Smooth muscle cell (in vitro differentiated cells): ENCODE measurements around the gene TAF5L. TPM values are rescaled to one million over a fixed set of nuclear protein-coding genes. Genes with fewer than 3 reads are reported as not detected.

ENCODE experiments used
- DNase-seq: peaks from one replicate; lab custom pipeline; 2025; ENCODE audit not compliant: unreplicated experiment; lab: John Stamatoyannopoulos, UW
- H2AFZ ChIP-seq: fragments of 200-600 bp; sonication (generic); 2 replicates; pipeline ENCODE4 v1.6.0; 2016; ENCODE audit warnings: antibody characterized with exemption, low read depth, mild to moderate bottlenecking
- H3F3A ChIP-seq: fragments of 200-600 bp; sonication (generic); 2 replicates; pipeline ENCODE4 v1.6.0; 2017; ENCODE audit warnings: antibody characterized with exemption, low read depth
- H3K27ac ChIP-seq: fragments of 200-600 bp; sonication (generic); 2 replicates; pipeline ENCODE4 v1.5.1; 2016; ENCODE audit warnings: low read depth, mild to moderate bottlenecking
- H3K27me3 ChIP-seq: fragments of 200-600 bp; sonication (generic); 2 replicates; pipeline ENCODE4 v1.6.1; 2016; ENCODE audit warnings: low read depth, mild to moderate bottlenecking
- H3K36me3 ChIP-seq: fragments of 200-600 bp; sonication (generic); 2 replicates; pipeline ENCODE4 v1.5.1; 2016; ENCODE audit warnings: low read depth
- H3K4me1 ChIP-seq: fragments of 200-600 bp; sonication (generic); 2 replicates; pipeline ENCODE4 v1.5.1; 2016; ENCODE audit warnings: low read depth
- H3K4me2 ChIP-seq: fragments of 200-600 bp; sonication (generic); 2 replicates; pipeline ENCODE4 v1.6.0; 2016; ENCODE audit warnings: mild to moderate bottlenecking
- H3K4me3 ChIP-seq: fragments of 200-600 bp; sonication (generic); 2 replicates; pipeline ENCODE4 v1.5.1; 2016; ENCODE audit warnings: mild to moderate bottlenecking
- H3K79me2 ChIP-seq: fragments of 200-600 bp; sonication (generic); 2 replicates; pipeline ENCODE4 v1.6.0; 2016; ENCODE audit warnings: low read depth, mild to moderate bottlenecking
- H3K9ac ChIP-seq: fragments of 200-600 bp; sonication (generic); 2 replicates; pipeline ENCODE4 v1.6.0; 2016; ENCODE audit warnings: low read depth
- H3K9me3 ChIP-seq: fragments of 200-600 bp; sonication (generic); replicated peaks from 2 replicates; pipeline ENCODE4 v1.5.1; 2016; ENCODE audit warnings: low read depth
- H4K20me1 ChIP-seq: fragments of 200-600 bp; sonication (generic); 2 replicates; pipeline ENCODE4 v1.6.0; 2016; ENCODE audit warnings: low read depth
- WGBS: methylation state at CpG from one replicate; pipeline ENCODE4 v1.1.7; 2016; ENCODE audit warnings: low lambda C conversion rate; 5-methylcytosine and 5-hydroxymethylcytosine counted together
- polyA plus RNA-seq: library from polyadenylated mRNA; unstranded; fragments of >200 nt; fragmentation: Nextera tagmentation; extraction: Ambion mirVana; gene quantifications from 2 replicates; pipeline ENCODE4 v1.2.1, GENCODE V29; 2016
- total RNA-seq: library from RNA; depleted of rRNA; stranded (reverse); fragments of >200 nt; gene quantifications from 2 replicates; pipeline ENCODE4 v1.2.3, GENCODE V29; 2014
- TF ChIP-seq, protein P1 (sequence below): fragments of 200-600 bp; sonication (generic); IDR thresholded peaks from 2 replicates; pipeline ENCODE4 v1.5.1; 2017; ENCODE audit warnings: borderline replicate concordance, mild to moderate bottlenecking, antibody characterized with exemption; ENCODE audit not compliant: insufficient read depth, poor library complexity, severe bottlenecking

The TAF5L gene
- total and polyA plus RNA-seq, 2 experiments from 2014 or later, result 3.3 to 11.3 TPM

DNA sequence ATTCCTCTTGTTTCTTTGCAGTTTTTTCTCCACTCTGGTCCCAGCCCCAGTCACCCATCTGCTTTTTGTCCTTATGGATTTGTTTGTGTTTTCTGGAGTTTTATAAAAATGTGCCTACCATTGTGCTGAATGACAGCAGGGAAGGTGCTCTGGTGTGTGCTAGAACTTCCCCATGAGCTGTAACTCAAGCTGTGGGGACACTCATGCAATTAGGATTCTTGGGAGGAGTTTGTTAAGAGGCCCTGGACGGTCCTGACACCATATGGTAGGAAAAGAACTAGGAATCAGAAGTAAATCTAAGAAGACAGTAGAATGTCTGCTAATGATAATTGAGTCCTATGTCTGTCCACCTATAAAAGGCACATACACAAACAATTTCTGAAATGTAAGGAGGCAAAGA lies 27.5 kb upstream of the TAF5L start:
- Histone ChIP-seq H3K27ac (no peak overlapping the region), H3K79me2 (no peaks in the 10 kb centered on the region), H4K20me1 (no peaks in the 10 kb centered on the region), H3K9me3 (no peaks in the 10 kb centered on the region), H3K27me3 (no peaks in the 10 kb centered on the region), H3K4me1 (no peaks in the 10 kb centered on the region), H2AFZ (no peak overlapping the region), H3K4me3 (no peak overlapping the region), H3K36me3 (peaks cover 11% of the 10 kb centered on the region), H3K4me2 (no peak overlapping the region), H3F3A (peaks cover 4% of the 10 kb centered on the region), H3K9ac (no peak overlapping the region)
- TF ChIP-seq, protein P1, sequence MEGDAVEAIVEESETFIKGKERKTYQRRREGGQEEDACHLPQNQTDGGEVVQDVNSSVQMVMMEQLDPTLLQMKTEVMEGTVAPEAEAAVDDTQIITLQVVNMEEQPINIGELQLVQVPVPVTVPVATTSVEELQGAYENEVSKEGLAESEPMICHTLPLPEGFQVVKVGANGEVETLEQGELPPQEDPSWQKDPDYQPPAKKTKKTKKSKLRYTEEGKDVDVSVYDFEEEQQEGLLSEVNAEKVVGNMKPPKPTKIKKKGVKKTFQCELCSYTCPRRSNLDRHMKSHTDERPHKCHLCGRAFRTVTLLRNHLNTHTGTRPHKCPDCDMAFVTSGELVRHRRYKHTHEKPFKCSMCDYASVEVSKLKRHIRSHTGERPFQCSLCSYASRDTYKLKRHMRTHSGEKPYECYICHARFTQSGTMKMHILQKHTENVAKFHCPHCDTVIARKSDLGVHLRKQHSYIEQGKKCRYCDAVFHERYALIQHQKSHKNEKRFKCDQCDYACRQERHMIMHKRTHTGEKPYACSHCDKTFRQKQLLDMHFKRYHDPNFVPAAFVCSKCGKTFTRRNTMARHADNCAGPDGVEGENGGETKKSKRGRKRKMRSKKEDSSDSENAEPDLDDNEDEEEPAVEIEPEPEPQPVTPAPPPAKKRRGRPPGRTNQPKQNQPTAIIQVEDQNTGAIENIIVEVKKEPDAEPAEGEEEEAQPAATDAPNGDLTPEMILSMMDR, result no peak
- WGBS, result 87% methylated on average over 1 of the region's 1 CpG
- DNase-seq, result no peak

DNA sequence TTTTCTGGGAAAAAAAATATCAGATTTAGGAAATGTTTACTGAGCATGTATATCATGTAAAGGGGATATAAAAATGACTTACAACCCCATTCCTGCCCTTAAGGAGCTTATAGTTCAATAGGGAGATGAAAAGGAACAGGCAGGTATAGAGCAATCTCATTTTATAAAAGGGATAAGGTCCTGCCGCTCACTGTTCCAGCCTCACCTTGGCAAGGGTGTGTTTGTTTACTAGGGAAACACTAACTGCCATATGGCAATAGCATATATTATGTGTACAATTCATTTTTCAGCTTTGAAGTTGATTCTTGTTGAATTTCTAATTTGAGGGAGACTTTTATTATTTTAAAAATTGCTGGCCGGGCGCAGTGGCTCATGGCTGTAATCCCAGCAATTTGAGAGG lies 25.6 kb upstream of the TAF5L start:
- DNase-seq, result no peak
- Histone ChIP-seq H2AFZ (no peak overlapping the region), H4K20me1 (no peaks in the 10 kb centered on the region)

DNA sequence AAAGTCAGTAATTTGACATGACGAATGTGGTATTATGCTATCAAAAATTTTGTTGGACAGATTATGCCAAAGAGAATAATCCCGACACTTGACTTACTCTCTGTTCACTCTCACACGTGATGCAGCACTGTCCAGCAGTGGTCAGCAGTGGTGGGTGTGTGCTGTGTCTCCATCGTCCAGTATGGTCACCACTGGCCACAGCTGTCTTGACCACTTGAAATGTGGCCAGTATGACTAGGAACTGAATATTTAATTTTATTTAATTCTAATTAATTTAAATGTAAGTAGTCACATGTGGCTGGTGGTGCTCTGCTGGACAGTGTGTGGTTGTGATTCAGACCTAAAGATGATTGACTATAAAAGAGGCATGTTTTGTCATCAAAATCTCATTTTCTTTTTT lies 24.1 kb upstream of the TAF5L start:
- DNase-seq, result no peak
- Histone ChIP-seq H3K27ac (no peak overlapping the region), H3K4me2 (no peak overlapping the region), H3K9ac (no peak overlapping the region), H4K20me1 (no peaks in the 10 kb centered on the region), H3K9me3 (no peaks in the 10 kb centered on the region), H3K36me3 (peaks cover 15% of the 10 kb centered on the region), H2AFZ (no peak overlapping the region), H3F3A (no peaks in the 10 kb centered on the region), H3K4me1 (no peaks in the 10 kb centered on the region), H3K4me3 (no peak overlapping the region), H3K79me2 (no peaks in the 10 kb centered on the region), H3K27me3 (no peaks in the 10 kb centered on the region)
- TF ChIP-seq, protein P1, result no peak
- 94% methylated on average over 4 of the region's 4 CpGs for WGBS

More for the DNA sequence above, 25.6 kb upstream of the TAF5L start:
- Histone ChIP-seq H3K4me1 (no peaks in the 10 kb centered on the region), H3K4me2 (no peak overlapping the region), H3K27me3 (no peaks in the 10 kb centered on the region), H3K27ac (no peak overlapping the region), H3K79me2 (no peaks in the 10 kb centered on the region), H3F3A (peaks cover 3% of the 10 kb centered on the region), H3K9me3 (no peaks in the 10 kb centered on the region), H3K9ac (no peak overlapping the region), H3K36me3 (peaks cover 15% of the 10 kb centered on the region), H3K4me3 (no peak overlapping the region)
- 100% methylated on average over 3 of the region's 3 CpGs for WGBS
- TF ChIP-seq, protein P1, result no peak

DNA sequence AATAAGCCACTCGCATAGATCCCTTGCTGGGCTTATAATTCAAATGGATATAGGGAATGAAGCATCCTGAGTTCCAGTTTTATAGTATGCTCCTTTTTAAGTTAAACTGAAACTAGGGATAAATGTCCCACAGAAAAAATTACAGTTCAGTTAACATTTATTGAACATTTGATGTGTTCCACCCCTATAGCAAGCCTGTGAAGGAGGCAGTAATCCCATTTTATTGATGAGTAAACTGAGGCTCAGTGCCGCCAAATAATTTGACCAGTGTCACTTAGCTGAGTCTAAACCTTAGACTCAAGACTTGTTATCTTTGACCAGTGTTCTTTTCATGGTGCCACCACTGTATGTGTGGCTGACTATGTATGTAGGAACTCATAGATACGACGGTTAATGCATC lies 22.5 kb upstream of the TAF5L start:
- no peaks in the 10 kb centered on the region for H3K9me3 ChIP-seq
- H3K4me2 ChIP-seq, result no peak overlapping the region
- no peaks in the 10 kb centered on the region for H3K4me1 ChIP-seq
- no peak overlapping the region for H3K9ac ChIP-seq
- no peaks in the 10 kb centered on the region for H3K27me3 ChIP-seq
- no peaks in the 10 kb centered on the region for H3F3A ChIP-seq
- H3K4me3 ChIP-seq, result no peak overlapping the region
- peaks cover 15% of the 10 kb centered on the region for H3K36me3 ChIP-seq
- H3K27ac ChIP-seq, result no peak overlapping the region
- H3K79me2 ChIP-seq, result no peaks in the 10 kb centered on the region
- TF ChIP-seq, protein P1, result no peak
- H4K20me1 ChIP-seq, result no peaks in the 10 kb centered on the region
- DNase-seq, result no peak
- H2AFZ ChIP-seq, result no peak overlapping the region
- 95% methylated on average over 4 of the region's 4 CpGs for WGBS
